ENCODE measurements around the gene NR0B2. TPM values are rescaled to one million over a fixed set of nuclear protein-coding genes. Genes with fewer than 3 reads are reported as not detected.
A peak's percentile ranks its signal among the peaks of the same experiment; 100 is the strongest.
"Not testable (repeated sequence)": the region's sequence is repeated elsewhere in the genome, so short reads cannot be mapped to it uniquely, and the experiment has no call there.

Gene NR0B2
- total and polyA plus RNA-seq, 2 of the 13 experiments (the other 11 are each of a cell fraction or from before 2014, with no cell fraction given): 72.5 to 133 TPM

- TF ChIP-seq RARA (CRISPR knock-in tag; IDR thresholded peaks at IDR 0.05) (peak; percentile 92), ZBTB3 (CRISPR knock-in tag; IDR thresholded peaks at IDR 0.05; ENCODE audit: borderline replicate concordance, low read depth) (peak; percentile 100), ZNF264 (CRISPR knock-in tag; IDR thresholded peaks at IDR 0.05) (peak; percentile 78; the same call in 1 of the 2 replicates), PAXIP1 (CRISPR knock-in tag; conservative IDR thresholded peaks at IDR 0.05) (peak; percentile 74), ZMYM4 (CRISPR knock-in tag; IDR thresholded peaks at IDR 0.05) (peak; percentile 71; the same call in 1 of the 2 replicates), JUN (CRISPR knock-in tag; IDR thresholded peaks at IDR 0.05) (peak; percentile 63; the same call in 1 of the 2 replicates), FOXK1 (CRISPR knock-in tag; IDR thresholded peaks at IDR 0.05; ENCODE audit: borderline replicate concordance, low read depth) (peak; percentile 83; the same call in 1 of the 2 replicates), SP5 (CRISPR knock-in tag; IDR thresholded peaks at IDR 0.05; ENCODE audit: borderline replicate concordance, low read depth) (peak; percentile 90), FOXA1 (CRISPR knock-in tag; IDR thresholded peaks at IDR 0.05) (peak; percentile 83)
- not testable (repeated sequence) for TF ChIP-seq FOXA1 (IDR thresholded peaks at IDR 0.05)
These were observed 32.2 kb downstream of the NR0B2 start (continued) for GRCh38 chr1:26881611-26882010.

GRCh38 chr1:26879793-26880192 is 34.0 kb downstream of the NR0B2 start:
- POLR2A ChIA-PET: interaction anchor here (1.3 kb wide), 1 partner anchor 34 kb away, joined by 3 read pairs; the partner anchor contains the start of gene NR0B2
- TF ChIP-seq HNF4A (CRISPR knock-in tag; IDR thresholded peaks at IDR 0.05): no peak

More at GRCh38 chr1:26879793-26880192, 34.0 kb downstream of the NR0B2 start:
- no peaks in the 10 kb centered on the region for H3K27me3 ChIP-seq (ENCODE audit: control insufficient read depth in 1 of 2, insufficient read depth in 2 of 2, low read length in 2 of 2)
- no peaks in the 10 kb centered on the region for H3K9me3 ChIP-seq (ENCODE audit: low read length)
- H3K4me3 ChIP-seq (replicated peaks in 1 of 3; ENCODE audit: insufficient read depth in 1 of 3, low read depth in 2 of 3, low read length in 3 of 3): no peak overlapping the region
- ATAC-seq (no peak), DNase-seq (ENCODE audit: low spot score) (no peak), FAIRE-seq (no peak)
- no TSS peak for BruUV-seq (replicated peaks)
- H3K9ac ChIP-seq (ENCODE audit: insufficient read depth, low read depth, low read length): no peak overlapping the region
- H3K27ac ChIP-seq (ENCODE audit: extremely low read length, insufficient read depth, low read length): no peak overlapping the region
- intact Hi-C loops (cut with micrococcal nuclease; ENCODE audit: unreplicated experiment): loop anchor here (5.0 to 10.0 kb wide), 2 partner anchors 67 to 275 kb away; no protein-coding TSS in a partner anchor
- WGBS (ENCODE audit: low lambda C conversion rate): 90% methylated on average over 4 of the region's 4 CpGs
- H3K4me1 ChIP-seq (ENCODE audit: insufficient read depth, low read length): peaks cover 40% of the 10 kb centered on the region
- H3K4me2 ChIP-seq (ENCODE audit: low read depth, low read length): no peak overlapping the region
- H2AFZ ChIP-seq (ENCODE audit: low read length): no peak overlapping the region
- CTCF ChIA-PET (ENCODE audit: low intra/inter-chr PET ratio, low total read pairs): no interaction called here
- no peaks in the 10 kb centered on the region for H3K79me2 ChIP-seq (ENCODE audit: insufficient read depth, low read length)
- H4K20me1 ChIP-seq (ENCODE audit: insufficient read depth, low read length): no peaks in the 10 kb centered on the region
- in situ Hi-C loops (cut with HindIII; ENCODE audit: extremely low pct_ligation_motif_present, low pct_unique_long_range_greater_than_20kb): no loop called here
- H3K36me3 ChIP-seq (replicated peaks in 1 of 2; ENCODE audit: control insufficient read depth in 1 of 2, insufficient read depth in 2 of 2, low read length in 2 of 2): peaks cover 18 to 49% of the 10 kb centered on the region in 2 experiments

All from HepG2 (cell line).